Transverse colon (tissue), 4 donors: ENCODE data around the gene TRIM65. TPM values are rescaled to one million over a fixed set of nuclear protein-coding genes. Genes with fewer than 3 reads are reported as not detected.
"Not testable (repeated sequence)": the region's sequence is repeated elsewhere in the genome, so short reads cannot be mapped to it uniquely, and the experiment has no call there.

Experiments
- DNase-seq: peaks from one replicate; pipeline ENCODE4 v3.0.0-alpha.2; 2019
- H3K27ac ChIP-seq, 4 donors: fragments of 200-600 bp; sonication (generic); 2 replicates each; pipeline ENCODE4 v1.5.1; 2016 to 2018; ENCODE audit warnings: inconsistent platforms in 4 of 4
- H3K27me3 ChIP-seq: fragments of 200-600 bp; sonication (generic); 2 replicates; pipeline ENCODE4 v1.5.1; 2017; ENCODE audit warnings: inconsistent platforms
- H3K36me3 ChIP-seq, 4 donors: fragments of 200-600 bp; sonication (generic); 2 replicates each; pipeline ENCODE4 v1.5.1; 2017 to 2019; ENCODE audit warnings: inconsistent platforms in 4 of 4
- H3K4me1 ChIP-seq, 4 donors: fragments of 200-600 bp; sonication (generic); 2 replicates each; pipeline ENCODE4 v1.5.1; 2017 to 2020; ENCODE audit warnings: inconsistent platforms in 4 of 4
- H3K4me3 ChIP-seq, 4 donors: fragments of 200-600 bp; sonication (generic); 1 replicate in 1 of 4; 2 replicates in 3 of 4; pipeline versions ENCODE4 v1.5.1 to v1.6.1; 2017 to 2019; ENCODE audit warnings: inconsistent platforms in 4 of 4
- H3K9me3 ChIP-seq, 2 donors: fragments of 200-600 bp; sonication (generic); 2 replicates each; pipeline ENCODE4 v1.5.1; 2017 to 2019; ENCODE audit warnings: inconsistent platforms in 2 of 2
- CTCF ChIP-seq, 5 experiments: fragments of 200-600 bp in 3 of 5; fragments of 450-650 bp in 2 of 5; sonication (generic) in 3 of 5; IDR thresholded peaks; 1 replicate in 2 of 5; 2 replicates in 3 of 5; pipeline ENCODE4 v1.5.1; 2016 to 2017; ENCODE audit warnings: antibody characterized with exemption in 5 of 5, inconsistent platforms in 3 of 5, mild to moderate bottlenecking in 2 of 5, moderate library complexity in 1 of 5
- EP300 ChIP-seq: sonication (generic); formaldehyde crosslinking; IDR thresholded peaks from one replicate; pipeline ENCODE4 v1.6.1; 2017; ENCODE audit warnings: antibody characterized with exemption, low read depth
- POLR2A ChIP-seq: fragments of 450-650 bp; IDR thresholded peaks from one replicate; pipeline ENCODE4 v1.6.1; 2016; ENCODE audit warnings: antibody characterized with exemption, mild to moderate bottlenecking, moderate library complexity
- POLR2AphosphoS5 ChIP-seq, 3 donors: sonication (generic); formaldehyde crosslinking; IDR thresholded peaks; one replicate each; pipeline ENCODE4 v1.6.1; 2016; ENCODE audit warnings: antibody characterized with exemption in 3 of 3
- WGBS, 2 donors: methylation state at CpG; one replicate each; pipeline ENCODE4 v1.1.5; 2018; ENCODE audit warnings: low coverage in 1 of 2; 5-methylcytosine and 5-hydroxymethylcytosine counted together
- in situ Hi-C, 4 donors: fragments of 200-750 bp; cut with MboI; loops; one replicate each; pipeline versions ENCODE4 v1.15.0 to v1.15.1; 2017; ENCODE audit warnings: low sequenced_read_pairs in 3 of 4, low pct_ligation_motif_present in 1 of 4, low pct_unique_long_range_greater_than_20kb in 1 of 4
- intact Hi-C: fragments of 100-400 bp; cut with DNase I; formaldehyde crosslinking; loops from one replicate; pipeline ENCODE4 v1.15.1; 2023; ENCODE audit warnings: low total_unique reads
- total RNA-seq, 4 donors: library from RNA; depleted of rRNA; stranded (reverse); fragments of >200 nt; gene quantifications; one replicate each; pipeline ENCODE4 v1.1.0, GENCODE V29; 2016

TRIM65 gene
- total RNA-seq, 4 donors from 2014 or later = 16.8 to 21.7 (median 20.5) TPM

DNA sequence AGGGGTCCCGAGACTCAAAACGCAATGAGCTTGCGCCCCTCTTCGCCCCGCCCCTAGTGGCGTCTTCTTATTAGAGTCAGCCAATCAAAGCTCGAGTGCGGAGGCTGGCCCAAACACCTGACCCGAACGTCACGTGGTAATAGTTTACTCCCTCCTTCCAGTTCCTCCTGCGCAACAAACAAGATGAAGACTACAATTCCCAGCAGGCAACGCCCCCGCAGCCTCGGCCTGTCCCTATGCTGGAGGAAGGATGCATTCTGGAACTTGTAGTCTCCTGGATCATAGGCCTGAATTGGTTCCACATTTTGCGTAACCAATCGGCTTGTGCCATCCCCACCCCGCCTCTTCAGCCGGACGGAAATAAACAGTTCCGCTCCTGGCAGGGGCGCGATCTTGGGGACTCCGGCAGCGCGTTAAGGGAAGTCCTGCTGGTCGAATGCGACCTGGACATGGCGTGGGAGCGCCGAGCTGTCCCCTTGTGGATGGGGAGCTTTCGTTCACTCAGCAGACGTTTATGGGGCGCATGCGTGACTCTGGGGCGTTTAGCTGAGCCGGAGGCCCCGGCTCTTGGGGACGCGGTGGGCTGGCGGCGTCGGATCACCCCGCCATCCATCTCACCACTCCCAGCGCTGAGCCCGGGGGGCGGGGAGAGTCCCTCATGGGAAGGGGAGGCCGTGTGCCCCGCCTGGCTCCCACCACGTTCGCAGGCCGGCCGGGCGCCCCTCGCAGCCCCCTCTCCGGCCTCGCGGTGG is 41.3 kb downstream of the TRIM65 start, which contains the start of gene WBP2:
TSS of gene WBP2 (minus strand) at position 26 of the 752 bp plus-strand sequence. CDS start 38 bp downstream, outside the sequence.
- intact Hi-C loops (loop anchor here (10.0 kb wide), 1 partner anchor 71 kb away; the partner anchor contains the start of gene UNK), in situ Hi-C loops (no loop called here)
- Histone ChIP-seq H3K27me3 (no peaks in the 10 kb centered on the region), H3K27ac (peak within 1 kb of the TSS; percentile 94 to 100 (median 96)), H3K4me1 (peaks cover 12 to 43% (median 22%) of the 10 kb centered on the region in 4 donors), H3K36me3 (peaks cover 0 to 13% (median 5%) of the 10 kb centered on the region in 4 donors), H3K9me3 (no peaks in the 10 kb centered on the region), H3K4me3 (peak within 1 kb of the TSS; percentile 69 to 99 (median 87))
- peak; percentile 98 for DNase-seq
- 0% methylated on average over 1 to 52 of the region's 58 CpGs for whole genome bisulfite sequencing, 2 donors
- TF ChIP-seq EP300 (no peak), POLR2AphosphoS5 (IDR thresholded peaks at IDR 0.05) (peak; percentile 99), CTCF (IDR thresholded peaks at IDR 0.05) (peak in 4 of 5 experiments; percentile 23 to 50 (median 37)), POLR2A (peak; percentile 99)

- in situ Hi-C loops = no loop called here
- TF ChIP-seq EP300 (no peak), POLR2AphosphoS5 (IDR thresholded peaks at IDR 0.05) (peak in 1 of 3 donors; percentile 1), POLR2A (no peak), CTCF (IDR thresholded peaks at IDR 0.05) (peak in 2 of 5 experiments; percentile 18 to 28)
- no peak for DNase-seq
Observed at GRCh38 chr17:75854881-75855309, 41.9 kb downstream of the TRIM65 start.

DNA sequence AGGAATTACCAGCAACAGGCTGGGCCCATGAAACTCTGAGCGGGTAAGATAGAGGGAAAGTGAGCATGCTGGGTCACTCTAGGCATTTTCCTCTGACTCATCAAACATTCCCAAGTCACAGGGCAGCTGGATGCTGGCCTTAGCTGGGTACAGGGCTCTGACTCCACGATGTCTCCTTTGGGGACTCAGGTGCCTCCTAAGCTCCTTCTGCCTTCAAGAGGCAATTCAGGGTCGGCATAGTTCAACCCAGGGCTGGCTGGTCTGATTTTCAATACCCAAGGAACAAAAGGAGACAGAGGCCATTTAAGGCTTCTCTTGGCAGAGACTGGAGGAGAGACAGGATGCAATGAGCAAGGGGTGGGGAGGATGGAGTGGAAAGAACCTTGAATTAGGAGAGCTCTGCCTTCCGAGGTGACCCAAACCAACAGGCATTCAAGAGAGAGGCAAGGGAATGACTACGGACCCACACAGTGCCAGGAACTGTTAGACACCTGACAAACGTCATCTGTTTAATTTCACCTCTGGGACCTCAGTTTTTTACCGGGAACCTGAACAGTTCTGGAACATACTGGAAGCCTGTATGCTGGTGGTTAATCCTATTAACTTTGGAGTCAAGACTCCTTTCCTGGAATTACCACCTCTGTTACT is 42.5 kb downstream of the TRIM65 start:
- peak in 1 of 3 donors; percentile 55 for TF ChIP-seq POLR2AphosphoS5 (IDR thresholded peaks at IDR 0.05)
- no peak for TF ChIP-seq CTCF (IDR thresholded peaks at IDR 0.05)
- peak; percentile 75 for TF ChIP-seq EP300
- WGBS, 2 donors = 17 to 28% methylated on average over 5 to 7 of the region's 7 CpGs
- intact Hi-C loops (loop anchor here (10.0 kb wide), 1 partner anchor 69 kb away; the partner anchor contains the start of gene UNK), in situ Hi-C loops (no loop called here)
- peak overlapping the region; percentile 69 to 99 (median 84) for H3K4me3 ChIP-seq
- H3K36me3 ChIP-seq = peaks cover 0 to 23% (median 11%) of the 10 kb centered on the region in 4 donors
- H3K27ac ChIP-seq = peak overlapping the region; percentile 92 to 100 (median 96)
- no peaks in the 10 kb centered on the region for H3K9me3 ChIP-seq
- no peak for DNase-seq
- H3K27me3 ChIP-seq = no peaks in the 10 kb centered on the region
- H3K4me1 ChIP-seq = peaks cover 12 to 47% (median 22%) of the 10 kb centered on the region in 4 donors

More at GRCh38 chr17:75854881-75855309, 41.9 kb downstream of the TRIM65 start:
- peak overlapping the region; percentile 92 to 100 (median 96) for H3K27ac ChIP-seq
- peaks cover 12 to 43% (median 22%) of the 10 kb centered on the region in 4 donors for H3K4me1 ChIP-seq
- no peaks in the 10 kb centered on the region for H3K9me3 ChIP-seq
- no peaks in the 10 kb centered on the region for H3K27me3 ChIP-seq
- peaks cover 0 to 17% (median 7%) of the 10 kb centered on the region in 4 donors for H3K36me3 ChIP-seq
- WGBS, 2 donors = 0% methylated on average over 10 to 19 of the region's 19 CpGs
- H3K4me3 ChIP-seq = peak overlapping the region; percentile 69 to 99 (median 84)
- intact Hi-C loops = loop anchor here (10.0 kb wide), 1 partner anchor 70 kb away; the partner anchor contains the start of gene UNK

DNA sequence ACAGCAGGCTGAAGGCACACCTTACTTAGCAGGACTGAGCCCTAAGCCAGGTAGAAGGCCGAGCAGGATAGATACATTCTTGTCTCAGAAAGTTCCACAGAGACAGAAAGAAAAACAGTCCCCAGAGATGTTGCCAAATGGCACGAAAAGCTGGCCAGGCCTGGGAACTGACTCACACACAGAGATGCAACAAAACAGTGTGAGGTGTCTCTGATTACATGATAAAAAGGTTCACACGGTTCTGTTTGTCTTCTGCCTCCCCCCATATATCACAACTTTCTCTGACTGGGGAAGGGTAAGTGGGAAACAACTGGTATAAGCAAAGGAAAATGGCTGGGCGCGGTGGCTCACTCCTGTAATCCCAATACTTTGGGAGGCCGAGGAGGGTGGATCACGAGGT is 43.3 kb downstream of the TRIM65 start:
- H3K4me3 ChIP-seq = no peak overlapping the region
- WGBS, 2 donors = 42 to 74% methylated on average over 3 to 7 of the region's 7 CpGs
- no peaks in the 10 kb centered on the region for H3K27me3 ChIP-seq
- no peaks in the 10 kb centered on the region for H3K9me3 ChIP-seq
- intact Hi-C loops (loop anchor here (10.0 kb wide), 1 partner anchor 69 kb away; the partner anchor contains the start of gene UNK), in situ Hi-C loops (no loop called here)
- peaks cover 0 to 29% (median 13%) of the 10 kb centered on the region in 4 donors for H3K36me3 ChIP-seq
- no peak for DNase-seq
- H3K27ac ChIP-seq = peak overlapping the region; percentile 92 to 100 (median 96)
- peaks cover 12 to 48% (median 25%) of the 10 kb centered on the region in 4 donors for H3K4me1 ChIP-seq
- TF ChIP-seq EP300 = no peak
- no peak for TF ChIP-seq POLR2A
- TF ChIP-seq POLR2AphosphoS5 (IDR thresholded peaks at IDR 0.05) = no peak
- no peak for TF ChIP-seq CTCF (IDR thresholded peaks at IDR 0.05)

DNA sequence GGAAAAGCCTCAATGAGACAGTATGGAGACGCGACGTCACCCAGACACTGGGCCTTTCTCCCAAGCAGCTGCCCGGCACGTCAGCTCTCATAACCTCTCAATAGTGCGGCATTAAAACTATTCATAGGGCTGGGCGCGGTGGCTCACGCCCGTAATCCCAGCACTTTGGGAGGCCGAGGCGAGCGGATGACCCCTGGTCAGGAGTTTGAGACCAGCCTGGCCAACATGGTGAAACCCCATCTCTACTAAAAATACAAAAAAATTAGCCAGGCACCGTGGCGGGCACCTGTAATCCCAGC is 45.1 kb downstream of the TRIM65 start:
- Histone ChIP-seq H3K4me1 (peaks cover 11 to 51% (median 26%) of the 10 kb centered on the region in 4 donors), H3K27ac (peak overlapping the region; percentile 42 to 68 (median 55)), H3K36me3 (peaks cover 0 to 45% (median 21%) of the 10 kb centered on the region in 4 donors)
- DNase-seq, H3K9me3 ChIP-seq, H3K27me3 ChIP-seq, H3K4me3 ChIP-seq, in situ Hi-C loops: not testable (repeated sequence)
- intact Hi-C loops = loop anchor here (10.0 kb wide), 1 partner anchor 67 kb away; the partner anchor contains the start of gene UNK
- WGBS, 2 donors = 91 to 100% methylated on average over 1 to 15 of the region's 15 CpGs
